NOMO-1 treated with dmso at 0.1 percent for 144 hours (cell line): ENCODE measurements around the gene HAGH.

ENCODE experiments used
- DNase-seq: peaks from one replicate; lab custom pipeline; 2025; ENCODE audit not compliant: unreplicated experiment; lab: John Stamatoyannopoulos, UW

The HAGH gene

DNA sequence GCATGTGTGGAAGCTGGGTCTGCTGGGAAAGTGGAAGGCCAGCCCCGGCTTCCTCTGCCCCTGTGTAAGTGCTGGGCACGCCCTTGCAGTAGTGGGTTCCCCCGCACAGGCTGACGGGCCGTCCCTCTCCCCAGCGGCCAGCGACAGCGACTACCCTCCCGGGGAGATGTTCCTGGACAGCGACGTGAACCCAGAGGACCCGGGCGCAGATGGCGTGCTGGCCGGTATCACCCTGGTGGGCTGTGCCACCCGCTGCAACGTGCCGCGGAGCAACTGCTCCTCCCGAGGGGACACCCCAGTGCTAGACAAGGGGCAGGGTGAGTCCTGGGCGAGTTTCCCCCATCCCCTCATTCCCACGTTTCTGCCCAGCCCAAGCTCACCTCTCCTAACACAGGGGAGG is 60.8 kb downstream of the HAGH start:
- no peak for DNase-seq

DNA sequence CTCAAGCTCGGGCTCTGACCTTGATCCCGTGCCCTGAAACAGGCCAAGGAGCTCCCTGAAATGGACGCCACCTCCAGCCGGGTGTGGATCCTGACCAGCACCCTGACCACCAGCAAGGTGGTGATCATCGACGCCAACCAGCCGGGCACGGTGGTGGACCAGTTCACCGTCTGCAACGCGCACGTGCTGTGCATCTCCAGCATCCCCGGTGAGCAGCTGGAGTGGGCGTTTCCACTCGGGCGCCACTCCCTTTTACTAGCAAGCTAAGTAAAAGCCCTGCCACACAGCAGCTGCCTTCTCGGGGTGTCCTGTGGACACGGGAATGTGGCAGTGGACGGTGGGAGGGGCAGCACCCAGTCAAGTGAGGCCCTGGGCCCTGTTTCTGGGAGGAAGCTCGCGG is 61.7 kb downstream of the HAGH start:
- DNase-seq = no peak

GRCh38 chr16:1763521-1764511 is 62.8 kb downstream of the HAGH start:
- DNase-seq = no peak

- DNase-seq = no peak
These were observed 63.6 kb downstream of the HAGH start for GRCh38 chr16:1762879-1763520.

DNA sequence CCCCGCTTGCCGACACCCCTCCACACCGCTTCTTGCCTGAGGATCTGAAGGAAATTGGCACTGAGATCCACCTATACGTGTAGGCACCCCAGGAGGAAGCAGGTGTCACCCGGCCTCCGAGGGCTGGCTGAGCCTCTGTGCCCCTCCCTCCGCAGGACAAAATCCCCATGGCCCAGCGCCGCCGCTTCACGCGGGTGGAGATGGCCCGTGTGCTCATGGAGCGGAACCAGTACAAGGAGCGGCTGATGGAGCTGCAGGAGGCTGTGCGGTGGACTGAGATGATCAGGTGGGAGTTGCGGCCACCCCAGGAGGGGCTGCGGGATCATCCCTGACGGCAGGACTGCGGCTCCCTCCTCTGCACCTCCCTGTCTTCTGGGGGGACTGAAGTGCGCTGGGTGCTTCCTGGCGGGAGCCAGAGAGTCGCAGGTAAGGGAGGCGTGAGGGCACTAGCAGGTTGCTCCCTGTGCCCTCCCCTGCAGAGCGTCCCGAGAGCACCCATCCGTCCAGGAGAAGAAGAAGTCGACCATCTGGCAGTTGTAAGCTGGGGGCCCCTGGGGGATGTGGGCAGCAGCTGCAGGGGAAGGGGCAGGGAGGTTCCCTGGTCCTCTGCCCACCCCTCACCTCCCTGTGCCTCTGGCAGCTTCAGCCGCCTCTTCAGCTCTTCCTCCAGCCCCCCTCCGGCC is 64.3 kb downstream of the HAGH start:
- DNase-seq = no peak

GRCh38 chr16:1761751-1762150 is 64.9 kb downstream of the HAGH start:
- DNase-seq = no peak

GRCh38 chr16:1760911-1761310 is 65.7 kb downstream of the HAGH start:
- no peak for DNase-seq

DNA sequence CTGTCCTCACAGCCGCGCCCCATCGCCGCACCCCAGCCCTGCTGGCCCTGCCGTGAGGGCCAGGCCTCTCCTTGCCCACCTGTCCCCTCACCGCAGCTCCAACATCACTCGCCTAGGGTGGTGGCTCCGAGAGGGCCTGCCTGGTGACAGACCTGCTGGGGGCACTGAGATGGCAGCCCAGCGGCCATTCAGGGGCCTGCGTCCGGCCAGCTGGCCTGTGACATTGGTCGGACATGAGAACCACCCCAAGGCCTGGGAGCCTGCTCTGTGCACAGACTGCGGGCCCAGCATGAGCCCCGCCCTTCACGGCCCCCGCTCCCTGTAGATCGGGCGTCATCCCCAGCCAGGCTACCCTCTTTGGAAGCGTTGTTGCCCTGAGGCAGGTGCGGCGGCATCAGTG is 67.1 kb downstream of the HAGH start:
- DNase-seq = no peak

GRCh38 chr16:1758923-1759322 is 67.7 kb downstream of the HAGH start:
- DNase-seq = no peak

DNA sequence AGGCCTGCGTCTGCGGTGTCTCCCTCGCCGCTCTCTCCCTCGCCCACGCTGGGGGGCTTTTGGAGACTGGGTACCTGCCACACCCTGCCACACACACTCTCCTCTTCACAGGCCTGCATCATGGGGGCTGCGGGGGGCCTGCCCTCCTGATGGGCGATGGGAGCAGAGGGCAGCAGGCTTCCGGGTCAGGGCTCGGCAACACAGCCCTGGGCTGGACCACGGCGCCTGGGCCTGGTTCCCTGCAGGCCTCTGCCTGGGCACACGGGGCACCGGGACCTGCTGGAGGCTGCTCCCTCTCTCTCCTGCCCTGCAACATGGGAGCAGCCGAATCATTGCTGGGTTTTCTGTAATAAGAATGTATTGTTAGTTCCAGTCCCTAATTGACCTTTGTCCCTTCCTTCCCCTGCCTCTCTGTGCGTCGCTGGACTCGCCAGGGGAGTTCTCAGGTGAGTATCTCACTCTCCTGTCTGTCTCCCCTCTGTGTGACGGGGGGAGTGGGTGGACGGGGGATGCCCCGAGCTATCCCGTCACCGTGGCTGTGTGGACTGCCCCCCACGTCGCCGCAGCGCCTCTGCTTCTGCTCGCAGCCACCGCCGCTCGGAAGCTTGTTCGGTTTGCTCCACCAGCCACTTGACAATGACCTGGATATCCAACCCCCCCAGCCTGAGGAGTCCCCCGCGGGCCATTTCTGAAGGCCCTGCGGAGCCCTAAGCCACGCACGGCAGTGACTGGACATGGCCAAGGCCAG is 68.7 kb downstream of the HAGH start:
- DNase-seq = no peak
